HEK293 (cell line): ENCODE results near the gene BLOC1S4.

ENCODE experiments used
- CTCF ChIA-PET: fragments of 350-600 bp; formaldehyde crosslinking; extraction: SDS; loops from one replicate; lab custom pipeline; 2021; ENCODE audit warnings: antibody characterized with exemption; lab: Yijun Ruan, JAX
- POLR2A ChIA-PET: fragments of 300-600 bp; formaldehyde crosslinking; extraction: SDS; loops from one replicate; lab custom pipeline; 2020; ENCODE audit warnings: antibody characterized with exemption, inconsistent platforms; lab: Yijun Ruan, JAX
- H3K27ac ChIP-seq: fragments of 200-500 bp; sonication (Bioruptor generic); 2 replicates; pipeline ENCODE4 v1.5.1; 2014; ENCODE audit warnings: low read depth, low read length, control low read depth, inconsistent platforms; ENCODE audit errors: extremely low read depth
- H3K36me3 ChIP-seq, 2 experiments: fragments of 200-500 bp in 1 of 2; sonication (Bioruptor generic) in 1 of 2; 1 replicate in 1 of 2; 2 replicates in 1 of 2; pipeline ENCODE4 v1.5.1; 2014 to 2017; ENCODE audit warnings: inconsistent platforms in 2 of 2, low read length in 2 of 2; ENCODE audit not compliant: control insufficient read depth in 2 of 2, insufficient read depth in 1 of 2
- H3K4me1 ChIP-seq: fragments of 200-500 bp; sonication (Bioruptor generic); 2 replicates; pipeline ENCODE4 v1.5.1; 2014; ENCODE audit warnings: mild to moderate bottlenecking, low read length, inconsistent platforms; ENCODE audit not compliant: control insufficient read depth, insufficient read depth
- H3K4me3 ChIP-seq: 2 replicates; pipeline ENCODE4 v1.5.1; 2011; ENCODE audit warnings: low read depth, mild to moderate bottlenecking, control low read depth, low read length, moderate library complexity
- H3K9me3 ChIP-seq: fragments of 200-500 bp; sonication (Bioruptor generic); 2 replicates; pipeline ENCODE4 v1.5.1; 2014; ENCODE audit warnings: low read depth, low read length, inconsistent platforms; ENCODE audit not compliant: control insufficient read depth, insufficient read depth
- BCL11A ChIP-seq: fragments of 450-650 bp; formaldehyde crosslinking; IDR thresholded peaks from 2 replicates; pipeline ENCODE4 v1.5.1; 2016; ENCODE audit warnings: low read depth, missing biosample characterization, missing genetic modification characterization
- EGR2 ChIP-seq: fragments of 450-650 bp; formaldehyde crosslinking; IDR thresholded peaks from 2 replicates; pipeline ENCODE4 v1.5.1; 2016; ENCODE audit warnings: low read depth, missing biosample characterization, missing genetic modification characterization
- GLI4 ChIP-seq: fragments of 450-650 bp; formaldehyde crosslinking; IDR thresholded peaks from 2 replicates; pipeline ENCODE4 v1.5.1; 2016; ENCODE audit warnings: missing biosample characterization, missing genetic modification characterization
- GLIS1 ChIP-seq: fragments of 450-650 bp; formaldehyde crosslinking; IDR thresholded peaks from 2 replicates; pipeline ENCODE4 v1.5.1; 2016; ENCODE audit warnings: missing biosample characterization, missing genetic modification characterization
- HOXC10 ChIP-seq: sonication (generic); formaldehyde crosslinking; IDR thresholded peaks from 2 replicates; pipeline ENCODE4 v1.8.1; 2023; ENCODE audit warnings: mild to moderate bottlenecking, missing genetic modification reagents
- IKZF3 ChIP-seq: fragments of 450-650 bp; IDR thresholded peaks from 2 replicates; pipeline ENCODE4 v1.5.0; 2018; ENCODE audit warnings: missing biosample characterization, mild to moderate bottlenecking, missing genetic modification characterization, moderate library complexity
- KLF1 ChIP-seq: fragments of 450-650 bp; formaldehyde crosslinking; IDR thresholded peaks from 2 replicates; pipeline ENCODE4 v1.5.1; 2016; ENCODE audit warnings: missing biosample characterization, missing genetic modification characterization
- KLF9 ChIP-seq: fragments of 450-650 bp; formaldehyde crosslinking; IDR thresholded peaks from 2 replicates; pipeline ENCODE4 v1.5.1; 2016; ENCODE audit warnings: missing biosample characterization, missing genetic modification characterization, low read depth
- MYNN ChIP-seq: fragments of 450-650 bp; formaldehyde crosslinking; IDR thresholded peaks from 2 replicates; pipeline ENCODE4 v1.5.1; 2016; ENCODE audit warnings: missing biosample characterization, missing genetic modification characterization, borderline replicate concordance
- PRDM1 ChIP-seq: fragments of 450-650 bp; formaldehyde crosslinking; IDR thresholded peaks from 2 replicates; pipeline ENCODE4; 2016; ENCODE audit warnings: missing biosample characterization, missing genetic modification characterization
- SP2 ChIP-seq: fragments of 450-650 bp; formaldehyde crosslinking; IDR thresholded peaks from 2 replicates; pipeline ENCODE4 v1.5.1; 2016; ENCODE audit warnings: missing biosample characterization, missing genetic modification characterization
- SP3 ChIP-seq: fragments of 450-650 bp; formaldehyde crosslinking; IDR thresholded peaks from 2 replicates; pipeline ENCODE4 v1.5.1; 2016; ENCODE audit warnings: missing biosample characterization, missing genetic modification characterization
- TSHZ1 ChIP-seq: fragments of 450-650 bp; formaldehyde crosslinking; IDR thresholded peaks from 2 replicates; pipeline ENCODE4 v1.5.1; 2016; ENCODE audit warnings: missing biosample characterization, missing genetic modification characterization, borderline replicate concordance
- ZFHX2 ChIP-seq: fragments of 450-650 bp; formaldehyde crosslinking; conservative IDR thresholded peaks from 2 replicates; pipeline ENCODE4 v1.5.1; 2016; ENCODE audit warnings: missing biosample characterization, missing genetic modification characterization
- ZNF138 ChIP-seq: fragments of 450-650 bp; formaldehyde crosslinking; IDR thresholded peaks from 2 replicates; pipeline ENCODE4 v1.5.1; 2016; ENCODE audit warnings: missing biosample characterization, missing genetic modification characterization, borderline replicate concordance
- ZNF157 ChIP-seq: fragments of 450-650 bp; formaldehyde crosslinking; IDR thresholded peaks from 2 replicates; pipeline ENCODE4 v1.5.1; 2016; ENCODE audit warnings: missing biosample characterization, missing genetic modification characterization
- ZNF366 ChIP-seq: fragments of 450-650 bp; formaldehyde crosslinking; conservative IDR thresholded peaks from 2 replicates; pipeline ENCODE4 v1.5.1; 2016; ENCODE audit warnings: missing biosample characterization, missing genetic modification characterization
- ZNF561 ChIP-seq: fragments of 450-650 bp; IDR thresholded peaks from 2 replicates; pipeline ENCODE4 v1.5.1; 2018; ENCODE audit warnings: missing biosample characterization, missing genetic modification characterization, borderline replicate concordance
- ZNF600 ChIP-seq: fragments of 450-650 bp; formaldehyde crosslinking; IDR thresholded peaks from 2 replicates; pipeline ENCODE4 v1.5.1; 2016; ENCODE audit warnings: missing biosample characterization, missing genetic modification characterization
- ZNF658 ChIP-seq: fragments of 450-650 bp; formaldehyde crosslinking; IDR thresholded peaks from 2 replicates; pipeline ENCODE4; 2016; ENCODE audit warnings: missing biosample characterization, missing genetic modification characterization
- ZNF792 ChIP-seq: fragments of 450-650 bp; formaldehyde crosslinking; IDR thresholded peaks from 2 replicates; pipeline ENCODE4 v1.5.1; 2016; ENCODE audit warnings: missing biosample characterization, missing genetic modification characterization
- ZSCAN18 ChIP-seq: fragments of 450-650 bp; formaldehyde crosslinking; IDR thresholded peaks from 2 replicates; pipeline ENCODE4 v1.5.1; 2016; ENCODE audit warnings: missing biosample characterization, missing genetic modification characterization
- ZXDB ChIP-seq: fragments of 450-650 bp; formaldehyde crosslinking; IDR thresholded peaks from 2 replicates; pipeline ENCODE4 v1.5.1; 2016; ENCODE audit warnings: missing biosample characterization, missing genetic modification characterization
- TF ChIP-seq, protein P1 (sequence below): fragments of 450-650 bp; formaldehyde crosslinking; IDR thresholded peaks from 2 replicates; pipeline ENCODE4 v1.5.1; 2016; ENCODE audit warnings: missing biosample characterization, missing genetic modification characterization, borderline replicate concordance

BLOC1S4 gene

GRCh38 chr4:6761649-6762615 is 46.0 kb downstream of the BLOC1S4 start:
- TF ChIP-seq MYNN (tag by site-specific recombination) (no peak), ZXDB (tag by site-specific recombination) (no peak), HOXC10 (CRISPR knock-in tag) (no peak), ZNF138 (tag by site-specific recombination) (no peak), EGR2 (tag by site-specific recombination) (peak; percentile 86), ZFHX2 (peak; percentile 87), SP2 (tag by site-specific recombination) (0 out of 2 replicates have a peak, but pooled peaks have one; percentile 16), GLI4 (tag by site-specific recombination) (no peak)
- Histone ChIP-seq H3K27ac (no peak overlapping the region), H3K4me3 (no peak overlapping the region), H3K9me3 (no peaks in the 10 kb centered on the region), H3K4me1 (no peaks in the 10 kb centered on the region), H3K36me3 (no peaks in the 10 kb centered on the region)
- POLR2A ChIA-PET, result no interaction called here
- CTCF ChIA-PET, result interaction anchor here (0.7 to 1.3 kb wide), 2 partner anchors 112 to 234 kb away, joined by 3 to 4 read pairs; no protein-coding TSS in a partner anchor

- POLR2A ChIA-PET, result interaction anchor here (0.6 kb wide), 1 partner anchor 91 kb away, joined by 3 read pairs; no protein-coding TSS in a partner anchor
- Histone ChIP-seq H3K36me3 (no peaks in the 10 kb centered on the region), H3K4me3 (no peak overlapping the region), H3K9me3 (no peaks in the 10 kb centered on the region), H3K4me1 (no peaks in the 10 kb centered on the region), H3K27ac (no peak overlapping the region)
- peak; percentile 49; the same call in 1 of the 2 replicates for TF ChIP-seq GLIS1 (tag by site-specific recombination)
- peak; percentile 43; the same call in 1 of the 2 replicates for TF ChIP-seq PRDM1 (tag by site-specific recombination)
- 0 out of 2 replicates have a peak, but pooled peaks have one; percentile 23 for TF ChIP-seq ZNF600
- no peak for TF ChIP-seq ZSCAN18 (tag by site-specific recombination)
- 0 out of 2 replicates have a peak, but pooled peaks have one; percentile 34 for TF ChIP-seq SP3
- TF ChIP-seq KLF9 (tag by site-specific recombination), result peak; percentile 65
- no peak for TF ChIP-seq IKZF3
- peak; percentile 68 for TF ChIP-seq KLF1 (tag by site-specific recombination)
- CTCF ChIA-PET, result interaction anchor here (1.3 kb wide), 1 partner anchor 111 kb away, joined by 4 read pairs; no protein-coding TSS in a partner anchor
Observed at GRCh38 chr4:6763330-6763851, 47.4 kb downstream of the BLOC1S4 start.

DNA sequence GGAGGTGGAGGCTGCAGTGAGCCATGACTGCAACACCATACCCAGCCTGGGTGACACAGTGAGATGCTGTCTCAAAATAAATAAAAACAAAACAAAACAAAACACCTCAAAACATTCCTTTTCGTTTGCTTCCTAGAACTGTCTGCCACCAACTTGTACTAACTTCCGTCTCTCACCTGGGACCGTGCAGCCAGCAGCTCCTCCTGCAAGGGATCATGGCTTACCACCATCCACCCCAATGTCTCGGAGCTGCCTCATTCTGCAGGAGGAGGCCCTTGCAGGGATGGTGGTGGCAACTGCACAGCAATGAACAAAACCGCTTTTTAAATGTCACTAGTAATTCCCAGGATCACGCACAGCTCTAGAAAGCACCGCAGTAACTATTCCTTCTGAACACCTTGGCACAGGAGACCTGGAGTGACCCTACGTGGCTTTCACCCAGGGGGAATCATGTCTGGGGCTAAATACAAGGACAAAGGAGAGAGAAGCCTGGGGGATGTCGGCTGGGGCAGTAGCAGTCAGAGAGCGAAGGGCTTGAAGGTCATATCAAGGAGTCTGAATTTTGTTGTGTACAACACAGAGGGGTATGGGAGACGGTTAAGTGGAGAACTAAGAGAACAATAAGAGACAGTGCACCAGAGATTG is 49.1 kb downstream of the BLOC1S4 start:
- CTCF ChIA-PET, result no interaction called here
- POLR2A ChIA-PET, result no interaction called here
- H3K4me1 ChIP-seq, result no peaks in the 10 kb centered on the region
- H3K27ac ChIP-seq, result no peak overlapping the region
- H3K4me3 ChIP-seq, result no peak overlapping the region
- no peaks in the 10 kb centered on the region for H3K36me3 ChIP-seq
- no peaks in the 10 kb centered on the region for H3K9me3 ChIP-seq
- TF ChIP-seq ZNF658 (tag by site-specific recombination), result no peak
- no peak for TF ChIP-seq TSHZ1 (tag by site-specific recombination)
- no peak for TF ChIP-seq BCL11A (tag by site-specific recombination)
- TF ChIP-seq, protein P1, sequence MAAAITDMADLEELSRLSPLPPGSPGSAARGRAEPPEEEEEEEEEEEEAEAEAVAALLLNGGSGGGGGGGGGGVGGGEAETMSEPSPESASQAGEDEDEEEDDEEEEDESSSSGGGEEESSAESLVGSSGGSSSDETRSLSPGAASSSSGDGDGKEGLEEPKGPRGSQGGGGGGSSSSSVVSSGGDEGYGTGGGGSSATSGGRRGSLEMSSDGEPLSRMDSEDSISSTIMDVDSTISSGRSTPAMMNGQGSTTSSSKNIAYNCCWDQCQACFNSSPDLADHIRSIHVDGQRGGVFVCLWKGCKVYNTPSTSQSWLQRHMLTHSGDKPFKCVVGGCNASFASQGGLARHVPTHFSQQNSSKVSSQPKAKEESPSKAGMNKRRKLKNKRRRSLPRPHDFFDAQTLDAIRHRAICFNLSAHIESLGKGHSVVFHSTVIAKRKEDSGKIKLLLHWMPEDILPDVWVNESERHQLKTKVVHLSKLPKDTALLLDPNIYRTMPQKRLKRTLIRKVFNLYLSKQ, result no peak
- TF ChIP-seq ZNF561, result no peak
- no peak for TF ChIP-seq ZNF792 (tag by site-specific recombination)
- TF ChIP-seq ZNF157 (tag by site-specific recombination), result no peak
- TF ChIP-seq ZNF366, result no peak
